CD14-positive monocyte (primary cell): ENCODE measurements around the gene TCIRG1. TPM values are rescaled to one million over a fixed set of nuclear protein-coding genes. Genes with fewer than 3 reads are reported as not detected.

Source experiments
- DNase-seq, 3 donors: peaks; one replicate each; pipeline ENCODE4 v3.0.0-alpha.2; 2011 to 2022
- H2AFZ ChIP-seq: 2 replicates; pipeline ENCODE4 v1.6.0; 2012; ENCODE audit warnings: mild to moderate bottlenecking, low read depth, low read length, inconsistent platforms; ENCODE audit not compliant: insufficient read depth, poor library complexity, severe bottlenecking
- H3K27ac ChIP-seq, 2 donors: 1 replicate in 1 of 2; 2 replicates in 1 of 2; pipeline ENCODE4 v1.5.1; 2012 to 2013; ENCODE audit warnings: low read length in 2 of 2, control low read depth in 1 of 2, inconsistent platforms in 1 of 2, low read depth in 1 of 2, mild to moderate bottlenecking in 1 of 2
- H3K27me3 ChIP-seq, 2 donors: one replicate each; pipeline versions ENCODE4 v1.6.0 to v1.6.1; 2011 to 2013; ENCODE audit warnings: low read length in 2 of 2; ENCODE audit not compliant: control insufficient read depth in 2 of 2, insufficient read depth in 2 of 2
- H3K36me3 ChIP-seq, 2 donors: replicated peaks in 1 of 2; 1 replicate in 1 of 2; 2 replicates in 1 of 2; pipeline versions ENCODE4 v1.5.1 to v1.6.1; 2012 to 2013; ENCODE audit warnings: low read length in 2 of 2, control low read depth in 1 of 2, inconsistent platforms in 1 of 2, mild to moderate bottlenecking in 1 of 2; ENCODE audit not compliant: insufficient read depth in 2 of 2, control insufficient read depth in 1 of 2
- H3K4me1 ChIP-seq, 2 donors: 1 replicate in 1 of 2; 2 replicates in 1 of 2; pipeline versions ENCODE4 v1.5.1 to v1.6.1; 2012 to 2013; ENCODE audit warnings: low read length in 2 of 2, control low read depth in 1 of 2, inconsistent platforms in 1 of 2, mild to moderate bottlenecking in 1 of 2, moderate library complexity in 1 of 2; ENCODE audit not compliant: insufficient read depth in 2 of 2, control insufficient read depth in 1 of 2
- H3K4me2 ChIP-seq: replicated peaks from 2 replicates; pipeline ENCODE3; 2012; ENCODE audit warnings: low read length, moderate library complexity, mild to moderate bottlenecking; ENCODE audit not compliant: poor library complexity, severe bottlenecking; ENCODE audit errors: extremely low read depth
- H3K4me3 ChIP-seq, 3 experiments: fragments of 200-600 bp in 1 of 3; sonication (generic) in 1 of 3; replicated peaks in 1 of 3; 1 replicate in 2 of 3; 2 replicates in 1 of 3; pipeline ENCODE4 v1.5.1; 2011 to 2013; ENCODE audit warnings: low read length in 3 of 3, mild to moderate bottlenecking in 3 of 3, control low read depth in 2 of 3, low read depth in 2 of 3, inconsistent platforms in 1 of 3, moderate library complexity in 1 of 3
- H3K79me2 ChIP-seq: 2 replicates; pipeline ENCODE4 v1.6.0; 2012; ENCODE audit warnings: mild to moderate bottlenecking, control low read depth, inconsistent platforms, low read length, moderate library complexity; ENCODE audit not compliant: insufficient read depth
- H3K9ac ChIP-seq: 2 replicates; pipeline ENCODE4 v1.6.0; 2017; ENCODE audit warnings: low read length, mild to moderate bottlenecking; ENCODE audit not compliant: insufficient read depth, poor library complexity, severe bottlenecking
- H3K9me3 ChIP-seq, 2 donors: replicated peaks in 1 of 2; 1 replicate in 1 of 2; 2 replicates in 1 of 2; pipeline versions ENCODE4 v1.5.1 to v1.6.1; 2012 to 2013; ENCODE audit warnings: low read length in 2 of 2, control low read depth in 1 of 2; ENCODE audit not compliant: control insufficient read depth in 1 of 2, insufficient read depth in 1 of 2
- H4K20me1 ChIP-seq: 2 replicates; pipeline ENCODE4 v1.6.0; 2012; ENCODE audit warnings: mild to moderate bottlenecking, low read length, control low read depth, moderate library complexity; ENCODE audit not compliant: insufficient read depth
- H3K27ac Mint-ChIP-seq, 7 donors: one replicate each; pipeline ENCODE4 v1.8.0; 2020; ENCODE audit warnings: mild to moderate bottlenecking in 7 of 7, mixed read lengths in 7 of 7, moderate library complexity in 6 of 7, inconsistent platforms in 2 of 7
- H3K27me3 Mint-ChIP-seq, 3 donors: one replicate each; pipeline ENCODE4 v1.8.0; 2021 to 2022; ENCODE audit warnings: low read depth in 3 of 3, mild to moderate bottlenecking in 3 of 3, mixed read lengths in 3 of 3, moderate library complexity in 3 of 3, inconsistent platforms in 1 of 3
- H3K36me3 Mint-ChIP-seq, 2 donors: one replicate each; pipeline ENCODE4 v1.8.0; 2020; ENCODE audit warnings: mixed read lengths in 2 of 2, inconsistent platforms in 1 of 2, mild to moderate bottlenecking in 1 of 2
- H3K4me1 Mint-ChIP-seq: one replicate; pipeline ENCODE4 v1.8.0; 2020; ENCODE audit warnings: mild to moderate bottlenecking, mixed read lengths
- H3K4me3 Mint-ChIP-seq, 2 donors: one replicate each; pipeline ENCODE4 v1.8.0; 2020; ENCODE audit warnings: mild to moderate bottlenecking in 2 of 2, mixed read lengths in 2 of 2, moderate library complexity in 1 of 2
- H3K9me3 Mint-ChIP-seq, 7 donors: one replicate each; pipeline ENCODE4 v1.8.0; 2020 to 2022; ENCODE audit warnings: mixed read lengths in 7 of 7, mild to moderate bottlenecking in 6 of 7, moderate library complexity in 6 of 7, inconsistent platforms in 2 of 7
- WGBS: methylation state at CpG from one replicate; pipeline ENCODE4 v1.1.5; 2013; ENCODE audit warnings: missing lambda C conversion rate; ENCODE audit not compliant: insufficient coverage; 5-methylcytosine and 5-hydroxymethylcytosine counted together
- intact Hi-C, 2 donors: fragments of 100-400 bp; cut with micrococcal nuclease; formaldehyde crosslinking; loops; one replicate each; pipeline versions ENCODE4 v1.15.0 to v1.15.1; 2023
- polyA plus RNA-seq, 3 donors: library from polyadenylated mRNA; depleted of rRNA in 1 of 3; unstranded in 2 of 3; stranded (reverse) in 1 of 3; fragments of 300-500 nt in 2 of 3; fragments of >200 nt in 1 of 3; fragmentation: Illumina TruSeq in 2 of 3; gene quantifications; 1 replicate in 2 of 3; 2 replicates in 1 of 3; pipeline ENCODE4 v1.2.3, GENCODE V29; 2012 to 2021
- TF ChIP-seq, protein P1 (sequence below): fragments of 200-600 bp; IDR thresholded peaks from one replicate; pipeline ENCODE4 v1.8.0; 2022; ENCODE audit warnings: antibody characterized with exemption, mild to moderate bottlenecking

TCIRG1 gene
- polyA plus RNA-seq, 3 donors: 197 to 1,286 (median 225) TPM

GRCh38 chr11:68048681-68049508, 10.1 kb downstream of the TCIRG1 start:
- H3K27ac ChIP-seq: peak overlapping the region in 1 of 2 donors; percentile 8
- no peaks in the 10 kb centered on the region for H3K27me3 ChIP-seq
- WGBS: 94% methylated on average over 26 of the region's 35 CpGs
- Mint-ChIP-seq H3K4me3 (no peak overlapping the region), H3K4me1 (no peaks in the 10 kb centered on the region), H3K36me3 (peaks cover 74 to 84% of the 10 kb centered on the region in 2 donors), H3K9me3 (peaks cover 0 to 6% (median 0%) of the 10 kb centered on the region in 7 donors), H3K27ac (peak overlapping the region in 1 of 7 donors; percentile 26), H3K27me3 (peaks cover 0 to 2% (median 0%) of the 10 kb centered on the region in 3 donors)
- H3K9ac ChIP-seq: no peak overlapping the region
- TF ChIP-seq, protein P1, sequence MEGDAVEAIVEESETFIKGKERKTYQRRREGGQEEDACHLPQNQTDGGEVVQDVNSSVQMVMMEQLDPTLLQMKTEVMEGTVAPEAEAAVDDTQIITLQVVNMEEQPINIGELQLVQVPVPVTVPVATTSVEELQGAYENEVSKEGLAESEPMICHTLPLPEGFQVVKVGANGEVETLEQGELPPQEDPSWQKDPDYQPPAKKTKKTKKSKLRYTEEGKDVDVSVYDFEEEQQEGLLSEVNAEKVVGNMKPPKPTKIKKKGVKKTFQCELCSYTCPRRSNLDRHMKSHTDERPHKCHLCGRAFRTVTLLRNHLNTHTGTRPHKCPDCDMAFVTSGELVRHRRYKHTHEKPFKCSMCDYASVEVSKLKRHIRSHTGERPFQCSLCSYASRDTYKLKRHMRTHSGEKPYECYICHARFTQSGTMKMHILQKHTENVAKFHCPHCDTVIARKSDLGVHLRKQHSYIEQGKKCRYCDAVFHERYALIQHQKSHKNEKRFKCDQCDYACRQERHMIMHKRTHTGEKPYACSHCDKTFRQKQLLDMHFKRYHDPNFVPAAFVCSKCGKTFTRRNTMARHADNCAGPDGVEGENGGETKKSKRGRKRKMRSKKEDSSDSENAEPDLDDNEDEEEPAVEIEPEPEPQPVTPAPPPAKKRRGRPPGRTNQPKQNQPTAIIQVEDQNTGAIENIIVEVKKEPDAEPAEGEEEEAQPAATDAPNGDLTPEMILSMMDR: no peak
- intact Hi-C loops: no loop called here
- peaks cover 25% of the 10 kb centered on the region for H3K79me2 ChIP-seq
- no peak for DNase-seq
- H3K9me3 ChIP-seq: no peaks in the 10 kb centered on the region
- no peak overlapping the region for H3K4me3 ChIP-seq
- H4K20me1 ChIP-seq: peaks cover 100% of the 10 kb centered on the region
- H3K4me2 ChIP-seq: no peak overlapping the region
- no peak overlapping the region for H2AFZ ChIP-seq
- H3K4me1 ChIP-seq: no peaks in the 10 kb centered on the region
- peaks cover 93 to 100% of the 10 kb centered on the region in 2 donors for H3K36me3 ChIP-seq

DNA sequence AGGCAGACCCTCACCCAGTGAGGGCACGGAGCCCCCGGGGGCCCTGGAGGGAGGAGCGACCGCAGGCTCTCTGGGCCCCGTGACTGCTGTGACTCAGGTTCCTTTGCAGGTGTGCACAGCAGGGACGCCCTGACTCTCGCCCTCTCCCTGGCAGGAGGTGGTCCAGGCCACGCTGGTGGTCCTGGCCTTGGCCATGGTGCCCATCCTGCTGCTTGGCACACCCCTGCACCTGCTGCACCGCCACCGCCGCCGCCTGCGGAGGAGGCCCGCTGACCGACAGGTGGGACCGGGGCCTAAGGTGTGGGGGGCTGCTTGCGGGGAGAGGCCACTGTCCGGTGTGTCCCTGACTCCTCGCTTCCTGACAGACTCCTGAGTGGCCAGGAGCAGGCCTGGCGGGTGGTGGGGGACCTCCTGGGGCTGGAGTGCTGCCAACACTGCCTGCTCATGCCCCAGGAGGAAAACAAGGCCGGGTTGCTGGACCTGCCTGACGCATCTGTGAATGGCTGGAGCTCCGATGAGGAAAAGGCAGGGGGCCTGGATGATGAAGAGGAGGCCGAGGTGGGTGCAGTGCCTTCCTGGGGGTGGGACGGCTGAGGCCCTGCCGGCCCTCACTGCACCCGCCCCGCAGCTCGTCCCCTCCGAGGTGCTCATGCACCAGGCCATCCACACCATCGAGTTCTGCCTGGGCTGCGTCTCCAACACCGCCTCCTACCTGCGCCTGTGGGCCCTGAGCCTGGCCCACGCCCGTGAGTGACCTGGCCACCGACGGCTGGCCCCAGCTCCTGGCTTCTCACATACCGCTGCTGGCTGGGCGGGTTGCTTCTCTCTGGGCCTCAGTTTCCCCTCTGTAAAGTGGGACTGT, 10.9 kb downstream of the TCIRG1 start:
- peaks cover 85 to 92% of the 10 kb centered on the region in 2 donors for H3K36me3 ChIP-seq
- no peaks in the 10 kb centered on the region for H3K9me3 ChIP-seq
- no peak overlapping the region for H3K27ac ChIP-seq
- 96% methylated on average over 36 of the region's 40 CpGs for WGBS
- H3K4me3 ChIP-seq: no peak overlapping the region
- H3K4me1 ChIP-seq: no peaks in the 10 kb centered on the region
- intact Hi-C loops: no loop called here
- H3K79me2 ChIP-seq: peaks cover 17% of the 10 kb centered on the region
- Mint-ChIP-seq H3K27ac (no peak overlapping the region), H3K36me3 (peaks cover 70 to 77% of the 10 kb centered on the region in 2 donors), H3K4me1 (no peaks in the 10 kb centered on the region), H3K27me3 (peaks cover 0 to 2% (median 0%) of the 10 kb centered on the region in 3 donors), H3K9me3 (peaks cover 0 to 6% (median 0%) of the 10 kb centered on the region in 7 donors), H3K4me3 (no peak overlapping the region)
- H2AFZ ChIP-seq: no peak overlapping the region
- TF ChIP-seq, protein P1: no peak
- no peaks in the 10 kb centered on the region for H3K27me3 ChIP-seq
- H3K4me2 ChIP-seq: no peak overlapping the region
- DNase-seq: no peak
- H3K9ac ChIP-seq: no peak overlapping the region
- H4K20me1 ChIP-seq: peaks cover 96% of the 10 kb centered on the region
